HG03095 (cell line): ENCODE data around the gene ASTN2.

Source experiments
- ATAC-seq: cut with Tn5 transposase; IDR thresholded peaks from one replicate; pipeline ENCODE4 v1.9.1; 2021; ENCODE audit warnings: moderate library complexity; ENCODE audit not compliant: unreplicated experiment

The ASTN2 gene

DNA sequence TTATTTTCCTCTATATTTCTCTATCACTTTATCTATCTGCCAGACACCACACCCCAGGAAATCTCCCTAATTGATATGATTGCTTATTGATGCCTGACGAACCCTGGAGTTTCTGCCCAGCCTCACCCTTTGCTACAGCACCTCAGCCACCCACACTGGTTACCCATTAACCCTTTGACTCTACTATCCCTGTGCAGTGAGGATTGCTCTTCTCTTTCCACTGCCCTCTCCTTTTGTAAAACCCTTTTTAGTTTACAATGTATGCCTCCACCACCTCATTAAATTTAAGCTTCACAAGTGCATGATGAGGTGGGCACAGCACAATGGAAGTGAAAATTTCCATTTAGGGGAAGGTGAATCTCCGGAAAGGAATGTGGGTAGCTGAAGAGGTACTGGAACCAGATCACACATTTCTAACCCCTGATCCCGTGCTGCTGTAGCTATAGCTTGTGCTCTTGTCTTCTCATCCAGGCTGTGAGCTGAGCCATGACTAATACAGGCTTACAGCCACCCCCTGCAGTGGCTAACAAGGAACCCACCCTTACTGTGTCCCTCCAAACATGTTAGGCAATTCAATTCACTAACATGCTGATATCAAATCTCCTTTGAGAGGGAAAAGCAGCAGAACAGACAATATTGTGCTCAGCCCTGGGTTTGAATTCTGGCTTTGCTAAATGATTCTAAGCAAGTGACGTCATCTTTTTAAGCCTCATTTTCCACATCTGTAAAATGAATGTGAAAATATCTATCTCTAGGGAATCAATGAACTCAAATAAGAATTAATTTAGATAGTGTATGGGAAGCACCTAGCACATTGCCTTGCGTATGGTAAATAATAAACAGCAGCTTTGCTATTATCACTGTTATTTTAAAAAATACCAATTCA lies 914.6 kb downstream of the ASTN2 start:
- ATAC-seq = no peak

DNA sequence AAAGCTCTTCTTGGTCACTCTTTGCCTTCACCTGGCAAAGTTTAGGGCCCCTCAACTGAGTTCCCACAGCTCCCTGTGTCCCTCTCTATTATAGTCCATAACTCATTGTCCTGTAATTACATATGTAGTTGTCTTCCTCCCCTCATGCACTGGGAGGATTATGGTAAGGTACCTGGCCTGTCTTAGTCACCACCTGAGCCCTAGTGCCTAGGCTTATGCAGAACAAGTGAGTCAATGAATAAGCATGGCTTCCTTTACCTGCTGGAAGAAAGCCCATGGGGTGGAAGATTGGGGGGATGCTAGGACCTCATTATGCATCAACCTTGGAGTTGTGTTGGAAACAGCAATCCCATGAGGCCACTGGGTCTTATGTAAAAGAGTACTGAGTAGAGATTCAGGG lies 915.4 kb downstream of the ASTN2 start:
- no peak for ATAC-seq

- ATAC-seq = no peak
Measured at GRCh38 chr9:116497095-116497890, 917.6 kb downstream of the ASTN2 start.

- ATAC-seq = no peak
Measured at GRCh38 chr9:116496167-116496566, 918.7 kb downstream of the ASTN2 start.

DNA sequence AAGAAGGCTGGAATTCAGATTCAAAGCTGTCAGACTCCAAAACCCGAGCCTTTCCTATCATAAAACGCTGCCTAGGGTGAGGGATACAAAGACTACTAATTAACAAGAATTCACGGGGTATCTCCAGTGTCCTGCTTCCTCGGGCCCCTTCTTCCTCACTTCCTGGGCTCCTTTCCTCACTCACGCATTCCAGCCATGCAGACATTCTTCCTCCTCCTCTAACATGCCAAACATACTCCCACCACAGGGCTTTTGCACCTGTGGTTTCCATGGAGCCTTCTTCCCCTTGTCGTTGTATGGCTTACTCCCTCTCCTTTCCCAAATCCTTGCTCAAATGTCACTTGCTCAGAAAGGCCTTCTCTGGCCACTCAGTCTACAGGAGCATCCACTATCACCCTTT lies 919.1 kb downstream of the ASTN2 start:
- no peak for ATAC-seq

DNA sequence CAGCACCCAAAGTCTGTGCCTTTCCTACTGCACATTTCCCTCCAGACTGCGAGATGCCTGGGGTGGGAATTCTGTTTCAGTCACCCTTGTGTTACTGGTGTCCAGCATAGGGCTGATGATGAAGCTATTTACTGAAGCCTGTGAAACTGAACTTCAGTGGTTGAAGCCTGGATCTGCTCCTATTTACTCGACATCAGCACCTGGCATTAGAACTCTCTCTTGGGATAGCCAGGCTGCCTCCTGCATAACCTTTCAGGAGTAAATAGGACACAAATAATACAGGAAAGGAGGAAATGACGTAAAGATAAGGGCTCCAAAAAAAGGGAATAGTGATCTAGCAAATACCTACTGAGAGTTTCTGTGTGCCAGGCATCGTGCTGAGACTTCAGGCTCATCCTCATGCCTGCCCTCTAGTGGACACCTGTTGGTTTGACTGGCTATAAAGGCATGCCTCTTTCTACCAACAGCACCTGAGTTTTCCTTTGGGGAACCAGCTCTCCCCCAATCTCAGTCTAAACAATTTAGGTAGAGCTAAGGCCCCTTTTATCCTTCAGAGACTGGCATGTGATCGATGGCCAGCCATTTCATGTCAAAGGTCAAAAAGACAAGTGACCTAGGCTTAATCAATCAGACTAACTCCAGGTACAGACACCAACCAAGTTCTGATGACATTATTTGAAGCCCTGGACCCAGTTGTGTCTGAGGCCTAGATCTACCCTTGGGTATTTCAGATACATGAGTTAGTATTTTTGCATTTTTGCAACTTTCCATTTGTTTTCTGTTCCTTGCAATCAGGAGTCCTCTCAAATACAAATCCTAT lies 919.8 kb downstream of the ASTN2 start:
- no peak for ATAC-seq

GRCh38 chr9:116493183-116493860 lies 921.5 kb downstream of the ASTN2 start:
- ATAC-seq = no peak

- no peak for ATAC-seq
Measured at GRCh38 chr9:116491659-116492058, 923.2 kb downstream of the ASTN2 start.

DNA sequence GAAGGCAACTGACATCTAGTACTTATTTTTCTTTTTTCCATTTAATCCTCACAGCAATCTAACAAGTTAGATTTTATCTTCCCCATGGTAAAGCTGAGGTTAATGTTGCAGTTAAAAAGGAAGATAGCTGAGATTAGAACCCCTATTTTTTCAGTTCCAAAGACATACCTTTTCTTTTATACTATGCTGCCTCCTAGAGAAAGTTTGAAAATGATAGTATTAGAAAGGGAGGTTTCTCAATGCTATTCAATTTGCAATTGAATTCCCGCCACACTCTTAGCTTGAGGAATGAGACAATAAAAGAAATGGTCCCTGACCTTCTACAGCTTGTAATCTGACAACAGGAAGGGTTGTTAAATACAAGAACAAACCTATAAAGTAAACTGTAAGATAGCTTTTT lies 923.6 kb downstream of the ASTN2 start:
- no peak for ATAC-seq

DNA sequence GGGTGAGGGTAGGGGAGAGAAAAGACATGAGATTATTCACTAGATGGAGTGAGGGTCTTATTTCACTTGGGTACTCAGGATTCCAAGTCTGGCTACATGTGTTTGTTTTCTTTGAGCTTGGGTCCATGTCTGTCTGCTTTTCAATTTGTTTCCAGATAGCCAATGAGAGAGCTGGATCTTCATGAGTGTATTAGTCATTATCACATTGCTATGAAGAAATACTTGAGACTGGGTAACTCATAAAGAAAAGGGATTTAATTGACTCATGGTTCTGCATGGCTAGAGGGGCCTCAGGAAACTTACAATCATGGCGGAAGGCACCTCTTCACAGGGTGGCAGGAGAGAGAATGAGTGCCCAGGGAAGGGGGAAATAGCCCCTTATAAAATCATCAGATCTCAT lies 924.5 kb downstream of the ASTN2 start:
- no peak for ATAC-seq

GRCh38 chr9:116488373-116488772 lies 926.5 kb downstream of the ASTN2 start:
- ATAC-seq = no peak

DNA sequence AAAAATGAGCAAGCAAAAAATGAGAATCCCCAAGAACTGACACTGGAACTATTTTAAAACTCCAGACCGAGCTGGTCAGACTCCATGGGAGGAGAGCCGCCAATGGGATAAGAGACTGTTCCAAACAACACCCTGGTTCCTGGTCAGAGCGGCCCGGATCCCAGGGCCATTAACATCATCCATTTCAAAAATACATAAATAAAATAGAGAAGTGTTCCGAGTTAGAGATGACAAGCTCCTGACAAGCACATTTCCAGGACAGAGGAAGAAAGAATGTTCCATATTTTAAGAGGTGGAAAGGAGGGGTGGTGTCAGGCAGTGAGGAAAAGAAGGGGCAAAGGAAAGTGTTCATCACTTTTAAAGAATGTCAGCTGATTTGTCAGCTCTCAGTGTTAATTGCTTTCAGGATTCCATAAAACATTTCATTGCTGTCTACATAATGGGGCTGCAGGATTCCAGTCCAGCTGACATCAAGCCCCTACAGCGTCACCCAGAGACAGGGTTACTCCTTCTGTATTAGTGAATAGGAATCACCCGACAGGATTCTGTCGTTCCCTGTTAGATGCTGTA lies 930.3 kb downstream of the ASTN2 start:
- no peak for ATAC-seq

DNA sequence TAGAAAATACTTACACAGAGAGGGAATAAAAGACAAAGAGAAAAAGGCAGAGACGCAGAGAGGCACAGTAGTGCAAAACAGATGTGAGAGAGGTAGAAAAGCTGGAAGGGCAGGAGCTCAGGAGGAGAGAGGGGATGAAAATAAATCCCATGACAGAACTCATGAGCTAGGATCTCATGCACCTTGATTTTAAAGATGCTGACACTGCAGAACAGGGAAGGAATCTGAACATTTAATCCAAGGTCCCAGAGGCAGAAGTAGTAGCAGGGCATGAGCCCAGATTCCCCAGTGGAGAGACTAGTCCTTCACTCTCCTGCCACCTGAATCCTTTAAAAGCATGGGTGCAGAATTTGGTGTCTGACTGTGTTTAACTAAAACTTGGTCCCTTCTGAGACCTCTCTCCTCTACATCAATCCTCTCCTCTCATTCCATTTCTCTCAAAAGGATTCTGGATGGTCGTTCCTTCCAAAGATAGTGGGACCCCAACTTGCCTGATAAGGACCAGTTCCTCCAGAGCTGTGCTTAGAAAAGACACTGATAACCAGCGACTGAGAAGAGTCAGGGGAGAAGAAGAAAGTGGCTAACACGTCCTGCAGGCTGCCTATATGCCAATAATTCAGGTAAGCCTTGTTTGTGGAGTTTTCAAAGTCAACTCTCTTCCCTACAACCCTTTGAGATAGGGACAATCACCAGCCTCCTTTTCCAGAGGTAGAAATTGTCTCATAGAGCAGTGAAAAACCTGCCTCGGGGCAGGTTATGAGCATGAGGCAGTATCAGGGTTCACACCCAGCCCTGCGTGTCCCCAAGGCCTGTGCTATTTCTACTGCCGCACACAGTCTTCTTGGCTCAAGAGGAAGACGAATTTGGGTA lies 931.0 kb downstream of the ASTN2 start:
- ATAC-seq = no peak

GRCh38 chr9:116482740-116483139 lies 932.1 kb downstream of the ASTN2 start:
- ATAC-seq = no peak

DNA sequence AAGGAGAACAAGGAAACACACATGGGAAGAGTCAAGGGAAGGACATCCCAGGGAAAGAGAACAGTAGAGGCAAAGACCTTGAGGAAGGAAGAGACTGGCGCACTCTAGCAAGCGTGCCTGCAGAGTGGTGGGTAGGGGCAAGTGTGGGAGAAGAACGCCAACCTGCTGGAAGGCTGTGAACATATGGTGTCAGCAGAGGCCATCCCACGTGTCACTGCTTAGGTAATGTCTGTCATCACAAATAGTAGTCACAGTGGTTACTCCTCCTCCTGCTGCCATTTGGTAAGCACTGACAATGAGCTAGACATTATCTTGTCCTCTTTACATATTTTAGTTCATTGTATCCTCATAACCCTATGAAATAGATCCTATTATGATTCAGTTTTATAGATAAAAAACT lies 934.2 kb downstream of the ASTN2 start:
- no peak for ATAC-seq

DNA sequence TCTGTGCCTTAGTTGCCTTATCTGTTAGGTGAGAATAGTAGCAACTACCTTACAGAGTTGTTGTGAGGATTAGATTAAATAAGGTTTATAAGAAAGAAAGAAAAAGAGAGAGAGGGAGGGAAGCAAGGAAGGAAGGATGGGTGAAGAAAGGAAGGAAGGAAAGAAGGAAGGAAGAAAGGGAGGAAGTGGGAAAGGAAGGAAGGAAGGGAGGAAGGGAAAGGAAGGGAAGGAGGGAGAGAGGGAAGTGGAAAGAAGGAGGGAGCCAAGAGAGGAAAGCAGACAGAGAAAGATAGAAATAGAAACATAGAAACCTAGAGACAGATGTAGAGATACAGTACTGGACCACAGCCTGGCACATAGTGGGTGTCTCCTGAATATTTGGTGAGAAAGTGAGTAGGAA lies 934.9 kb downstream of the ASTN2 start:
- no peak for ATAC-seq

- ATAC-seq = no peak
Measured at GRCh38 chr9:116479056-116479544, 935.8 kb downstream of the ASTN2 start.

GRCh38 chr9:116477584-116478141 lies 937.2 kb downstream of the ASTN2 start:
- no peak for ATAC-seq

GRCh38 chr9:116476935-116477381 lies 937.9 kb downstream of the ASTN2 start:
- ATAC-seq = no peak
